ENCODE results near the gene PKHD1. TPM values are rescaled to one million over a fixed set of nuclear protein-coding genes. Genes with fewer than 3 reads are reported as not detected.

Gene PKHD1
- total RNA-seq, 1 experiment from 2014 or later, result 0.09 TPM

- Histone ChIP-seq H3K27ac (ENCODE audit: insufficient read length, low read depth, low read length) (no peak overlapping the region), H4K5ac (ENCODE audit: insufficient read length, low read depth, low read length) (no peak overlapping the region), H2BK5ac (ENCODE audit: insufficient read length, low read length) (no peak overlapping the region), H3K4me1 (ENCODE audit: insufficient read depth, low read length) (no peaks in the 10 kb centered on the region; the same call in 1 of the 2 replicates), H3K56ac (ENCODE audit: insufficient read length, low read depth, low read length) (no peak overlapping the region), H3K18ac (ENCODE audit: insufficient read length, low read depth, low read length) (no peak overlapping the region), H2AK5ac (ENCODE audit: insufficient read length, low read length) (no peak overlapping the region), H4K20me1 (ENCODE audit: control insufficient read depth, insufficient read depth, insufficient read length) (no peaks in the 10 kb centered on the region), H3K79me2 (ENCODE audit: insufficient read depth, low read length) (no peaks in the 10 kb centered on the region), H2AFZ (ENCODE audit: low read length) (no peak overlapping the region), H3K4me2 (ENCODE audit: insufficient read depth, insufficient read length, low read length) (no peak overlapping the region), H3T11ph (ENCODE audit: low read length) (no peak overlapping the region), H2BK120ac (ENCODE audit: low read depth, low read length, poor library complexity, severe bottlenecking) (no peak overlapping the region), H2BK12ac (ENCODE audit: insufficient read length, low read depth, low read length) (no peak overlapping the region), H3K4ac (ENCODE audit: low read depth, low read length) (no peak overlapping the region), H3K9me3 (ENCODE audit: control insufficient read depth, low read depth, low read length) (no peaks in the 10 kb centered on the region), H3K27me3 (ENCODE audit: insufficient read depth, low read length) (no peaks in the 10 kb centered on the region), H3K14ac (ENCODE audit: insufficient read depth, low read length) (no peak overlapping the region), H3K9ac (ENCODE audit: extremely low read depth, insufficient read length, low read length) (no peak overlapping the region), H2BK15ac (ENCODE audit: low read depth, low read length) (no peak overlapping the region), H2BK20ac (ENCODE audit: low read depth, low read length, poor library complexity, severe bottlenecking) (no peak overlapping the region), H4K8ac (replicated peaks; ENCODE audit: insufficient read length, low read depth, low read length) (no peak overlapping the region), H4K91ac (ENCODE audit: insufficient read length, low read depth, low read length) (no peak overlapping the region), H3K23me2 (ENCODE audit: insufficient read length, low read depth, low read length, poor library complexity, severe bottlenecking) (no peaks in the 10 kb centered on the region), H3K23ac (ENCODE audit: insufficient read length, low read depth, low read length) (no peak overlapping the region), H3K79me1 (ENCODE audit: insufficient read depth, low read depth, low read length, poor library complexity, severe bottlenecking) (no peaks in the 10 kb centered on the region)
- peaks cover 0 to 2% of the 10 kb centered on the region in 2 experiments; a peak in 1 of 5 replicates for H3K9me3 Mint-ChIP-seq
- H3K27me3 Mint-ChIP-seq (ENCODE audit: low read depth), result no peaks in the 10 kb centered on the region; the same call in 1 of the 2 replicates
- no peaks in the 10 kb centered on the region; a peak in 1 of 7 replicates for H3K36me3 Mint-ChIP-seq (ENCODE audit: insufficient read depth in 1 of 3, low read depth in 3 of 3)
- H3K4me1 Mint-ChIP-seq, result peaks cover 11 to 15% of the 10 kb centered on the region in 2 experiments
- no peak overlapping the region for H3K4me3 Mint-ChIP-seq
- no peak for TF ChIP-seq CTCF (conservative IDR thresholded peaks at IDR 0.05)
- DNase-seq, result no peak
- no peak overlapping the region; a peak in 1 of 7 replicates for H3K27ac Mint-ChIP-seq
- no CpG with 5 or more reads among the region's 8 CpGs for WGBS (ENCODE audit: extremely low coverage, insufficient read length, low lambda C conversion rate)
Measured at GRCh38 chr6:52053038-52053695, 34.2 kb downstream of the PKHD1 start.
